ENCODE results near the gene CNTN5. TPM values are rescaled to one million over a fixed set of nuclear protein-coding genes. Genes with fewer than 3 reads are reported as not detected.

CNTN5 gene
- total RNA-seq, 4 donors from 2014 or later = not detected

- TF ChIP-seq, protein P1, sequence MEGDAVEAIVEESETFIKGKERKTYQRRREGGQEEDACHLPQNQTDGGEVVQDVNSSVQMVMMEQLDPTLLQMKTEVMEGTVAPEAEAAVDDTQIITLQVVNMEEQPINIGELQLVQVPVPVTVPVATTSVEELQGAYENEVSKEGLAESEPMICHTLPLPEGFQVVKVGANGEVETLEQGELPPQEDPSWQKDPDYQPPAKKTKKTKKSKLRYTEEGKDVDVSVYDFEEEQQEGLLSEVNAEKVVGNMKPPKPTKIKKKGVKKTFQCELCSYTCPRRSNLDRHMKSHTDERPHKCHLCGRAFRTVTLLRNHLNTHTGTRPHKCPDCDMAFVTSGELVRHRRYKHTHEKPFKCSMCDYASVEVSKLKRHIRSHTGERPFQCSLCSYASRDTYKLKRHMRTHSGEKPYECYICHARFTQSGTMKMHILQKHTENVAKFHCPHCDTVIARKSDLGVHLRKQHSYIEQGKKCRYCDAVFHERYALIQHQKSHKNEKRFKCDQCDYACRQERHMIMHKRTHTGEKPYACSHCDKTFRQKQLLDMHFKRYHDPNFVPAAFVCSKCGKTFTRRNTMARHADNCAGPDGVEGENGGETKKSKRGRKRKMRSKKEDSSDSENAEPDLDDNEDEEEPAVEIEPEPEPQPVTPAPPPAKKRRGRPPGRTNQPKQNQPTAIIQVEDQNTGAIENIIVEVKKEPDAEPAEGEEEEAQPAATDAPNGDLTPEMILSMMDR (IDR thresholded peaks at IDR 0.05) = no peak
- WGBS, 2 donors = 86 to 89% methylated on average over 2 of the region's 2 CpGs
- no peak for DNase-seq (ENCODE audit: low spot score in 2 of 2)
Observed at GRCh38 chr11:99509863-99510262, 489.1 kb downstream of the CNTN5 start.

DNA sequence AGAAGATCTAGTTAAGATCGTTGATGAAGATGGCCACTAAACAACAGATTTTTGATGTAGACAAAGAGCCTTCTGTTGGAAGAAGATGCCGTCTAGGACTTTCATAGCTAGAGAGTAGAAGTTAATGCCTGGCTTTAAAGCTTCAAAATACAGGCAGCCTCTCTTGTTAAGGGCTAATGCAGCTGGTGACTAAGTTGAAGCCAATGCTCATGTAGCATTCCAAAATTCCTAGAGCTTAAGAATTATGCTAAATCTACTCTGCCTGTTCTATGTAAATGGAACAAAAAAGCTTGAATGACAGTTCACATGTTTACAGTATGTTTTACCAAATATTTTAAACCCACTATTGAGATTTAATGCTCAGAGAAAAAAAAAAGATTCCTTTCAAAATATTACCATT, 492.6 kb downstream of the CNTN5 start:
- WGBS, 2 donors = 85% methylated on average over 2 of the region's 2 CpGs

More at GRCh38 chr11:99509863-99510262, 489.1 kb downstream of the CNTN5 start:
- intact Hi-C loops (cut with DNase I; ENCODE audit: low total_unique reads) = no loop called here
- H3K4me3 ChIP-seq (ENCODE audit: low read depth, poor library complexity, severe bottlenecking) = no peak overlapping the region

DNA sequence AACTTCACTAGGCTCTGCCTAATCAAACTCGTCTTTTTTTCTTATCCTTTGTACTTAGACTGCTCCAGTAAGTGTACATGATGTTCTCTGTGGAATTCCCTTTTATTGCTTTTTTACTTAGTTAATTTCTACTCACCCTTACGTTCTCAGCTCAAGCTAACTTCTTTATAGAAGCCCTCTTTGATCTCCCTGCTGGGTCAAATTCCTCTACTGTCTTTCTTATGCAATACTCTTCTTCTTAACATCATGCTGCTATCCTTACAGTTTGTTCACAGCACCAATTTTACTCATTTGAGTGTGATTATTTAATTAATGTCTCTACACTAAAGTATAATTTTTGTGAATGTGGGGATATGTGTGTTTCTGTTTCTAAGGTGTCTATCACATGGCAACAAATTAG, 498.3 kb downstream of the CNTN5 start:
- TF ChIP-seq, protein P1 (IDR thresholded peaks at IDR 0.05) = no peak
- TF ChIP-seq POLR2A (IDR thresholded peaks at IDR 0.05) = no peak
- 55 to 56% methylated on average over 2 of the region's 2 CpGs for WGBS, 2 donors
- no peak overlapping the region for H3K4me3 ChIP-seq (ENCODE audit: low read depth, poor library complexity, severe bottlenecking)
- DNase-seq (ENCODE audit: low spot score in 2 of 2) = no peak
- intact Hi-C loops (cut with DNase I; ENCODE audit: low total_unique reads) = no loop called here

More for the DNA sequence above, 492.6 kb downstream of the CNTN5 start:
- intact Hi-C loops (cut with DNase I; ENCODE audit: low total_unique reads) = no loop called here
- TF ChIP-seq POLR2A (IDR thresholded peaks at IDR 0.05) = no peak
- TF ChIP-seq, protein P1 (IDR thresholded peaks at IDR 0.05) = no peak
- H3K4me3 ChIP-seq (ENCODE audit: low read depth, poor library complexity, severe bottlenecking) = no peak overlapping the region
- DNase-seq (ENCODE audit: low spot score in 2 of 2) = no peak

DNA sequence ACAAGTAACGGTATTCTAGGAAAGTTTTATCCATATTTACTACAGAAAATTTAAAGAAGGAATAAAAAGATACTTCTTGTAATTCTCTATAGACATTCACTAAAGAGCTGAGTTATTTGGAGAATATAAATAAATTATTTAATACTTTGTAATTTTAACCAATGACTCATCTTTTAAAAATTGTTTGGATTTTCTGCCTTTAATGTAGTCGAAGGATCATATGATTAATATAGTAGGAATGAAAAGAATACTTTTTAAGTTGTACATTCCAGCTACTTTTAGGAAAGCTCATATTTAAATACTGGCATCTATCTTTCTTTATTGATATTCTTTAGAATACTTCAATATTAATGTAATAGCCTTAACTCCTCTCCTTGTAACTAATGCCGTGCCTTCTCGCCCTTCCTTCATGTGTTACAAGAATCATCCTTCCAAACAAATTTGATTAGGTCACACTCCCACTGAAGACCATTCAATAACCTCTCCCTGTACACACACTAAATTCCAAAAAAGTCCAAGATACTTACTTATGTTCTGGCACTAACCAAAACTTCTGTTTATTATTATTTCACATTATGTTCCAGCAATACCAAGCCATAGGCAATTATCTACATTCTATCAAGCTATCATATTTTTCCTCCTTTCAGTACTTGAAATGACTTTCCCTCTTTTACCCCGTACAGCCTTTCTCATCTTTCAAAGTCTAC, 501.9 kb downstream of the CNTN5 start:
- TF ChIP-seq, protein P1 (IDR thresholded peaks at IDR 0.05) = no peak
- no peak for TF ChIP-seq POLR2A (IDR thresholded peaks at IDR 0.05)
- WGBS, 2 donors = 73 to 75% methylated on average over 5 of the region's 5 CpGs
- intact Hi-C loops (cut with DNase I; ENCODE audit: low total_unique reads) = no loop called here
- no peak overlapping the region for H3K4me3 ChIP-seq (ENCODE audit: low read depth, poor library complexity, severe bottlenecking)
- no peak for DNase-seq (ENCODE audit: low spot score in 2 of 2)

DNA sequence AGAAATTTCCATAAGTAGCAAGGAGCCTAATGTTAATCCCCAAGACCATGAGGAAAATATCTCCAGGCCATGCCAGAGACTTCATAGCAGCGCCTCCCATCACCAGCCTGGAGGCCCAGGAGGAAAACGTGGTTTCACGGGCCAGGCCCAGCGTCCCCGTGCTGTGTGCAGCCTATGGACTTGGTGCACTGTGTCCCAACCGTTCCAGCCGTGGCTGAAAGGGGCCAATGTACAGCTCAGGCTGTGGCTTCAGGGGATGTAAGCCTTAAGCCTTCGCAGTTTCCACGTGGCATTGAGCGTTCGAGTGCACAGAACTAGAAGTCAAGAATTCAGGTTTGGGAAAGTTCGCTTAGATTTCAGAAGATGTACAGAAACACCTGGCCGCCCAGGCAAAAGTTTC, 510.7 kb downstream of the CNTN5 start:
- 89 to 92% methylated on average over 13 of the region's 13 CpGs for WGBS, 2 donors
- intact Hi-C loops (cut with DNase I; ENCODE audit: low total_unique reads) = no loop called here
- H3K4me3 ChIP-seq (ENCODE audit: low read depth, poor library complexity, severe bottlenecking) = no peak overlapping the region
- DNase-seq (ENCODE audit: low spot score in 2 of 2) = no peak
- TF ChIP-seq, protein P1 (IDR thresholded peaks at IDR 0.05) = no peak

- no peak for DNase-seq (ENCODE audit: low spot score in 2 of 2)
- H3K4me3 ChIP-seq (ENCODE audit: low read depth, poor library complexity, severe bottlenecking) = no peak overlapping the region
- intact Hi-C loops (cut with DNase I; ENCODE audit: low total_unique reads) = no loop called here
- TF ChIP-seq, protein P1 (IDR thresholded peaks at IDR 0.05) = no peak
- no peak for TF ChIP-seq POLR2A (IDR thresholded peaks at IDR 0.05)
- 62 to 83% methylated on average over 1 of the region's 1 CpG for WGBS, 2 donors
Observed at GRCh38 chr11:99534812-99535211, 514.1 kb downstream of the CNTN5 start.

Measured in lower leg skin (tissue), 4 donors.